Neural progenitor cell (in vitro differentiated cells): ENCODE results near the gene LTBP3. TPM values are rescaled to one million over a fixed set of nuclear protein-coding genes. Genes with fewer than 3 reads are reported as not detected.

Source experiments
- DNase-seq: peaks from one replicate; pipeline ENCODE4 v3.0.0-alpha.2; 2016; ENCODE audit warnings: low spot score
- H2AFZ ChIP-seq: fragments of 200-600 bp; sonication (generic); replicated peaks from 2 replicates; pipeline ENCODE4 v1.6.1; 2016; ENCODE audit warnings: antibody characterized with exemption
- H3F3A ChIP-seq: fragments of 200-600 bp; sonication (generic); 2 replicates; pipeline ENCODE4 v1.6.1; 2016; ENCODE audit warnings: antibody characterized with exemption, low read depth
- H3K27ac ChIP-seq: fragments of 200-600 bp; sonication (generic); 2 replicates; pipeline ENCODE4 v1.5.1; 2016; ENCODE audit warnings: mild to moderate bottlenecking
- H3K27me3 ChIP-seq: fragments of 200-600 bp; sonication (generic); 2 replicates; pipeline ENCODE4 v1.6.1; 2016; ENCODE audit warnings: mild to moderate bottlenecking, moderate library complexity
- H3K36me3 ChIP-seq: fragments of 200-600 bp; sonication (generic); 2 replicates; pipeline ENCODE4 v1.5.1; 2016
- H3K4me1 ChIP-seq: fragments of 200-600 bp; sonication (generic); 2 replicates; pipeline ENCODE4 v1.6.1; 2016; ENCODE audit warnings: mixed run types
- H3K4me2 ChIP-seq: fragments of 200-600 bp; sonication (generic); 2 replicates; pipeline ENCODE4 v1.6.1; 2016
- H3K4me3 ChIP-seq: fragments of 200-600 bp; sonication (generic); 2 replicates; pipeline ENCODE4 v1.5.1; 2016
- H3K79me2 ChIP-seq: fragments of 200-600 bp; sonication (generic); 2 replicates; pipeline ENCODE4 v1.6.1; 2016; ENCODE audit warnings: low read depth
- H3K9ac ChIP-seq: fragments of 200-600 bp; sonication (generic); 2 replicates; pipeline ENCODE4 v1.6.1; 2016
- H3K9me3 ChIP-seq: fragments of 200-600 bp; sonication (generic); 2 replicates; pipeline ENCODE4 v1.5.1; 2016; ENCODE audit warnings: low read depth
- H4K20me1 ChIP-seq: fragments of 200-600 bp; sonication (generic); 2 replicates; pipeline ENCODE4 v1.6.1; 2016; ENCODE audit warnings: low read depth
- H3K27ac Mint-ChIP-seq: 3 replicates; pipeline ENCODE4 v1.8.0; 2021; ENCODE audit warnings: mixed read lengths
- H3K27me3 Mint-ChIP-seq: 2 replicates; pipeline ENCODE4 v1.8.0; 2022; ENCODE audit warnings: low read depth, mild to moderate bottlenecking, inconsistent platforms, moderate library complexity, mixed read lengths; ENCODE audit not compliant: insufficient read depth
- H3K36me3 Mint-ChIP-seq: 3 replicates; pipeline ENCODE4 v1.8.0; 2021; ENCODE audit warnings: mixed read lengths
- H3K4me1 Mint-ChIP-seq: 3 replicates; pipeline ENCODE4 v1.8.0; 2021; ENCODE audit warnings: mixed read lengths
- H3K4me3 Mint-ChIP-seq: 3 replicates; pipeline ENCODE4 v1.8.0; 2021; ENCODE audit warnings: mild to moderate bottlenecking, moderate library complexity, mixed read lengths
- H3K9me3 Mint-ChIP-seq: 3 replicates; pipeline ENCODE4 v1.8.0; 2020; ENCODE audit warnings: mixed read lengths
- CTCF ChIP-seq: fragments of 200-600 bp; sonication (generic); IDR thresholded peaks from 2 replicates; pipeline ENCODE4 v1.5.1; 2017; ENCODE audit warnings: antibody characterized with exemption, mild to moderate bottlenecking
- EZH2 ChIP-seq: fragments of 200-600 bp; sonication (generic); IDR thresholded peaks from 2 replicates; pipeline ENCODE4 v1.6.1; 2017; ENCODE audit warnings: antibody characterized with exemption, mild to moderate bottlenecking, moderate library complexity
- EZH2phosphoT487 ChIP-seq: fragments of 200-600 bp; sonication (generic); IDR thresholded peaks from 2 replicates; pipeline ENCODE4 v1.6.1; 2017; ENCODE audit warnings: antibody characterized with exemption
- total RNA-seq: library from RNA; depleted of rRNA; stranded (reverse); fragments of >200 nt; gene quantifications from 2 replicates; pipeline ENCODE4 v1.2.3, GENCODE V29; 2015; ENCODE audit warnings: low replicate concordance

The LTBP3 gene
- total RNA-seq, 1 donor from 2014 or later, result 1.2 TPM

GRCh38 chr11:65599955-65600246 lies 41.7 kb upstream of the LTBP3 start:
- H3K27ac ChIP-seq, result no peak overlapping the region
- no peak overlapping the region for H3K27ac Mint-ChIP-seq
- peaks cover 3% of the 10 kb centered on the region for H3K27me3 Mint-ChIP-seq
- no peak for TF ChIP-seq CTCF
- no peak for TF ChIP-seq EZH2
- TF ChIP-seq EZH2phosphoT487, result no peak
- no peaks in the 10 kb centered on the region for H4K20me1 ChIP-seq
- H3K79me2 ChIP-seq, result no peaks in the 10 kb centered on the region
- no peak overlapping the region for H2AFZ ChIP-seq
- H3K4me2 ChIP-seq, result no peak overlapping the region
- no peaks in the 10 kb centered on the region for H3F3A ChIP-seq
- no peak overlapping the region for H3K9ac ChIP-seq
- H3K4me3 Mint-ChIP-seq, result no peak overlapping the region
- no peaks in the 10 kb centered on the region for H3K27me3 ChIP-seq
- no peaks in the 10 kb centered on the region for H3K4me1 Mint-ChIP-seq
- no peak for DNase-seq
- no peak overlapping the region for H3K4me3 ChIP-seq
- H3K36me3 Mint-ChIP-seq, result peaks cover 11% of the 10 kb centered on the region
- H3K36me3 ChIP-seq, result no peaks in the 10 kb centered on the region
- H3K9me3 ChIP-seq, result no peaks in the 10 kb centered on the region
- no peaks in the 10 kb centered on the region for H3K4me1 ChIP-seq
- H3K9me3 Mint-ChIP-seq, result no peaks in the 10 kb centered on the region

- Histone ChIP-seq H2AFZ (no peak overlapping the region), H3K27ac (no peak overlapping the region), H3K4me2 (no peak overlapping the region), H3K4me3 (no peak overlapping the region), H3K79me2 (no peaks in the 10 kb centered on the region), H3F3A (no peaks in the 10 kb centered on the region), H3K27me3 (peaks cover under 1% of the 10 kb centered on the region), H3K9ac (no peak overlapping the region), H3K4me1 (no peaks in the 10 kb centered on the region), H3K36me3 (no peaks in the 10 kb centered on the region), H3K9me3 (no peaks in the 10 kb centered on the region), H4K20me1 (no peaks in the 10 kb centered on the region)
- Mint-ChIP-seq H3K4me1 (no peaks in the 10 kb centered on the region), H3K4me3 (no peak overlapping the region), H3K27me3 (peaks cover 3% of the 10 kb centered on the region), H3K27ac (no peak overlapping the region), H3K9me3 (no peaks in the 10 kb centered on the region), H3K36me3 (peaks cover 11% of the 10 kb centered on the region)
- DNase-seq, result no peak
- TF ChIP-seq CTCF, result no peak
- TF ChIP-seq EZH2phosphoT487, result no peak
- no peak for TF ChIP-seq EZH2
Observed at GRCh38 chr11:65599216-65599954, 41.2 kb upstream of the LTBP3 start.

GRCh38 chr11:65598258-65598699 lies 40.1 kb upstream of the LTBP3 start:
- no peaks in the 10 kb centered on the region for H3K9me3 Mint-ChIP-seq
- no peak for DNase-seq
- no peaks in the 10 kb centered on the region for H3K4me1 Mint-ChIP-seq
- Histone ChIP-seq H4K20me1 (no peaks in the 10 kb centered on the region), H3K4me3 (no peak overlapping the region), H3K27me3 (peaks cover 11% of the 10 kb centered on the region), H3K4me1 (no peaks in the 10 kb centered on the region), H3F3A (peaks cover 4% of the 10 kb centered on the region), H3K9me3 (no peaks in the 10 kb centered on the region), H3K27ac (no peak overlapping the region), H2AFZ (no peak overlapping the region), H3K9ac (no peak overlapping the region), H3K36me3 (no peaks in the 10 kb centered on the region), H3K79me2 (no peaks in the 10 kb centered on the region), H3K4me2 (no peak overlapping the region)
- TF ChIP-seq CTCF, result no peak
- TF ChIP-seq EZH2phosphoT487, result no peak
- TF ChIP-seq EZH2, result no peak
- H3K36me3 Mint-ChIP-seq, result peaks cover 8% of the 10 kb centered on the region
- peaks cover 15% of the 10 kb centered on the region for H3K27me3 Mint-ChIP-seq
- H3K4me3 Mint-ChIP-seq, result no peak overlapping the region
- no peak overlapping the region for H3K27ac Mint-ChIP-seq
